HepG2 (cell line): ENCODE data around the gene PCYT2. TPM values are rescaled to one million over a fixed set of nuclear protein-coding genes. Genes with fewer than 3 reads are reported as not detected.
A peak's percentile ranks its signal among the peaks of the same experiment; 100 is the strongest.

Experiments used
- AHDC1 ChIP-seq: sonication (generic); formaldehyde crosslinking; IDR thresholded peaks from 2 replicates; pipeline ENCODE4 v1.5.1; 2020; ENCODE audit warnings: mild to moderate bottlenecking, missing genetic modification reagents, borderline replicate concordance
- ATRX ChIP-seq: sonication (generic); formaldehyde crosslinking; IDR thresholded peaks from 2 replicates; pipeline ENCODE4 v1.4.0; 2020; ENCODE audit warnings: missing genetic modification reagents, borderline replicate concordance
- BORCS8-MEF2B ChIP-seq: sonication (generic); formaldehyde crosslinking; IDR thresholded peaks from 2 replicates; pipeline ENCODE4 v1.8.0; 2022; ENCODE audit warnings: mild to moderate bottlenecking, missing genetic modification reagents
- CSRNP1 ChIP-seq: sonication (generic); formaldehyde crosslinking; IDR thresholded peaks from 2 replicates; pipeline ENCODE4 v1.8.1; 2023; ENCODE audit warnings: mild to moderate bottlenecking, missing genetic modification reagents
- EED ChIP-seq: sonication (generic); formaldehyde crosslinking; IDR thresholded peaks from 2 replicates; pipeline ENCODE4 v1.5.0; 2020; ENCODE audit warnings: mild to moderate bottlenecking, missing genetic modification reagents
- MTA3 ChIP-seq: sonication (generic); formaldehyde crosslinking; IDR thresholded peaks from 2 replicates; pipeline ENCODE4 v1.4.0; 2020; ENCODE audit warnings: missing genetic modification reagents
- NCOA5 ChIP-seq: sonication (generic); formaldehyde crosslinking; IDR thresholded peaks from 2 replicates; pipeline ENCODE4 v1.4.0; 2020; ENCODE audit warnings: missing genetic modification reagents
- SMAD9 ChIP-seq: sonication (generic); formaldehyde crosslinking; IDR thresholded peaks from 2 replicates; pipeline ENCODE4 v1.5.1; 2020; ENCODE audit warnings: mild to moderate bottlenecking, missing genetic modification reagents
- SRF ChIP-seq: IDR thresholded peaks from 2 replicates; pipeline ENCODE4 v1.6.1; 2011; ENCODE audit warnings: mild to moderate bottlenecking, low read depth, low read length, moderate library complexity
- ZBTB42 ChIP-seq: sonication (generic); formaldehyde crosslinking; IDR thresholded peaks from 2 replicates; pipeline ENCODE4 v1.5.0; 2020; ENCODE audit warnings: mild to moderate bottlenecking, missing genetic modification reagents
- ZNF563 ChIP-seq: sonication (generic); formaldehyde crosslinking; IDR thresholded peaks from 2 replicates; pipeline ENCODE4 v1.8.0; 2022; ENCODE audit warnings: mild to moderate bottlenecking, moderate library complexity, missing genetic modification reagents
- ZNF674 ChIP-seq: sonication (generic); formaldehyde crosslinking; IDR thresholded peaks from 2 replicates; pipeline ENCODE4 v1.5.0; 2020; ENCODE audit warnings: low read depth, mild to moderate bottlenecking, missing genetic modification reagents
- ZSCAN25 ChIP-seq: sonication (generic); formaldehyde crosslinking; IDR thresholded peaks from 2 replicates; pipeline ENCODE4 v1.8.0; 2022; ENCODE audit warnings: mild to moderate bottlenecking, missing genetic modification reagents
- ZSCAN31 ChIP-seq: sonication (generic); formaldehyde crosslinking; IDR thresholded peaks from 2 replicates; pipeline ENCODE4 v1.5.0; 2020; ENCODE audit warnings: low read depth, mild to moderate bottlenecking, missing genetic modification reagents
- polyA plus RNA-seq, 8 experiments: library from polyadenylated mRNA; depleted of rRNA in 3 of 8; stranded (reverse) in 7 of 8; unstranded in 1 of 8; fragments of >200 nt; fragmentation: Illumina TruSeq in 4 of 8; extraction: Trizol in 4 of 8; gene quantifications; 2 replicates each; pipeline versions ENCODE4 v1.2.1 to v1.2.3, GENCODE V29; 2011 to 2016; ENCODE audit warnings: low read depth in 4 of 8, missing spikeins in 1 of 8, mixed read lengths in 1 of 8; ENCODE audit not compliant: insufficient read depth in 1 of 8
- total RNA-seq, 5 experiments: library from RNA; depleted of rRNA; stranded (reverse); fragments of >200 nt; fragmentation: Illumina TruSeq; extraction: Trizol; gene quantifications; 2 replicates each; pipeline ENCODE4 v1.2.3, GENCODE V29; 2016; ENCODE audit warnings: low read depth in 1 of 5
- TF ChIP-seq, protein P1 (sequence below): IDR thresholded peaks from 2 replicates; pipeline ENCODE4 v1.6.1; 2012; ENCODE audit warnings: inconsistent platforms
- TF ChIP-seq, protein P2 (sequence below): sonication (generic); formaldehyde crosslinking; IDR thresholded peaks from 2 replicates; pipeline ENCODE4 v1.8.0; 2023; ENCODE audit warnings: mild to moderate bottlenecking, missing genetic modification reagents
- TF ChIP-seq, protein P3 (sequence below): sonication (generic); formaldehyde crosslinking; IDR thresholded peaks from 2 replicates; pipeline ENCODE4 v1.4.0; 2020; ENCODE audit warnings: low read depth, missing genetic modification reagents

PCYT2 gene
- total and polyA plus RNA-seq, 2 of the 13 experiments (the other 11 are each of a cell fraction or from before 2014, with no cell fraction given): 147 to 297 TPM

- no peak for TF ChIP-seq ZNF674
- no peak for TF ChIP-seq ATRX
- TF ChIP-seq BORCS8-MEF2B: no peak; the same call in 1 of the 2 replicates
- peak; percentile 70; the same call in 1 of the 2 replicates for TF ChIP-seq EED
- TF ChIP-seq, protein P1, sequence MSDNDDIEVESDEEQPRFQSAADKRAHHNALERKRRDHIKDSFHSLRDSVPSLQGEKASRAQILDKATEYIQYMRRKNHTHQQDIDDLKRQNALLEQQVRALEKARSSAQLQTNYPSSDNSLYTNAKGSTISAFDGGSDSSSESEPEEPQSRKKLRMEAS: no peak
- 0 out of 2 replicates have a peak, but pooled peaks have one; percentile 63 for TF ChIP-seq ZNF563 (CRISPR knock-in tag)
- TF ChIP-seq, protein P2, sequence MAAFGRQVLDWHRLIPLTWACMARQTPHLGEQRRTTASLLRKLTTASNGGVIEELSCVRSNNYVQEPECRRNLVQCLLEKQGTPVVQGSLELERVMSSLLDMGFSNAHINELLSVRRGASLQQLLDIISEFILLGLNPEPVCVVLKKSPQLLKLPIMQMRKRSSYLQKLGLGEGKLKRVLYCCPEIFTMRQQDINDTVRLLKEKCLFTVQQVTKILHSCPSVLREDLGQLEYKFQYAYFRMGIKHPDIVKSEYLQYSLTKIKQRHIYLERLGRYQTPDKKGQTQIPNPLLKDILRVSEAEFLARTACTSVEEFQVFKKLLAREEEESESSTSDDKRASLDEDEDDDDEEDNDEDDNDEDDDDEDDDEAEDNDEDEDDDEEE (CRISPR knock-in tag): no peak
- peak; percentile 74; the same call in 1 of the 2 replicates for TF ChIP-seq CSRNP1
- no peak for TF ChIP-seq NCOA5 (CRISPR knock-in tag)
- TF ChIP-seq, protein P3, sequence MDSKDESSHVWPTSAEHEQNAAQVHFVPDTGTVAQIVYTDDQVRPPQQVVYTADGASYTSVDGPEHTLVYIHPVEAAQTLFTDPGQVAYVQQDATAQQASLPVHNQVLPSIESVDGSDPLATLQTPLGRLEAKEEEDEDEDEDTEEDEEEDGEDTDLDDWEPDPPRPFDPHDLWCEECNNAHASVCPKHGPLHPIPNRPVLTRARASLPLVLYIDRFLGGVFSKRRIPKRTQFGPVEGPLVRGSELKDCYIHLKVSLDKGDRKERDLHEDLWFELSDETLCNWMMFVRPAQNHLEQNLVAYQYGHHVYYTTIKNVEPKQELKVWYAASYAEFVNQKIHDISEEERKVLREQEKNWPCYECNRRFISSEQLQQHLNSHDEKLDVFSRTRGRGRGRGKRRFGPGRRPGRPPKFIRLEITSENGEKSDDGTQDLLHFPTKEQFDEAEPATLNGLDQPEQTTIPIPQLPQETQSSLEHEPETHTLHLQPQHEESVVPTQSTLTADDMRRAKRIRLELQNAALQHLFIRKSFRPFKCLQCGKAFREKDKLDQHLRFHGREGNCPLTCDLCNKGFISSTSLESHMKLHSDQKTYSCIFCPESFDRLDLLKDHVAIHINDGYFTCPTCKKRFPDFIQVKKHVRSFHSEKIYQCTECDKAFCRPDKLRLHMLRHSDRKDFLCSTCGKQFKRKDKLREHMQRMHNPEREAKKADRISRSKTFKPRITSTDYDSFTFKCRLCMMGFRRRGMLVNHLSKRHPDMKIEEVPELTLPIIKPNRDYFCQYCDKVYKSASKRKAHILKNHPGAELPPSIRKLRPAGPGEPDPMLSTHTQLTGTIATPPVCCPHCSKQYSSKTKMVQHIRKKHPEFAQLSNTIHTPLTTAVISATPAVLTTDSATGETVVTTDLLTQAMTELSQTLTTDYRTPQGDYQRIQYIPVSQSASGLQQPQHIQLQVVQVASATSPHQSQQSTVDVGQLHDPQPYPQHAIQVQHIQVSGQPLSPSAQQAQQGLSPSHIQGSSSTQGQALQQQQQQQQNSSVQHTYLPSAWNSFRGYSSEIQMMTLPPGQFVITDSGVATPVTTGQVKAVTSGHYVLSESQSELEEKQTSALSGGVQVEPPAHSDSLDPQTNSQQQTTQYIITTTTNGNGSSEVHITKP (CRISPR knock-in tag): no peak
- TF ChIP-seq MTA3: no peak
- TF ChIP-seq ZBTB42 (CRISPR knock-in tag): no peak; the same call in 1 of the 2 replicates
- peak; percentile 90 for TF ChIP-seq ZSCAN31 (CRISPR knock-in tag)
- no peak for TF ChIP-seq AHDC1
- no peak for TF ChIP-seq SRF
- no peak for TF ChIP-seq SMAD9 (CRISPR knock-in tag)
- 0 out of 2 replicates have a peak, but pooled peaks have one; percentile 46 for TF ChIP-seq ZSCAN25 (CRISPR knock-in tag)
Observed at GRCh38 chr17:81902653-81903414, 8.4 kb downstream of the PCYT2 start (continued).
